ENCODE measurements around the gene TMEM184A.

TMEM184A gene

GRCh38 chr7:1514407-1514806 lies 41.6 kb downstream of the TMEM184A start:
- no peaks in the 10 kb centered on the region for H3K27me3 ChIP-seq (ENCODE audit: control insufficient read depth, insufficient read depth, low read length)
- H3K4me1 ChIP-seq (ENCODE audit: control insufficient read depth, insufficient read depth, low read length) = no peaks in the 10 kb centered on the region
- H3K9me3 ChIP-seq (ENCODE audit: control insufficient read depth, insufficient read depth, low read depth, low read length) = peaks cover 5% of the 10 kb centered on the region; the same call in 1 of the 2 replicates
- no peaks in the 10 kb centered on the region for H3K36me3 ChIP-seq (ENCODE audit: control insufficient read depth, insufficient read depth, low read length)
- no peak overlapping the region for H3K9ac ChIP-seq (ENCODE audit: low read length)
- no peak overlapping the region for H3K27ac ChIP-seq (ENCODE audit: low read depth, low read length)
- H3K4me3 ChIP-seq (ENCODE audit: low read depth, low read length) = no peak overlapping the region

- Histone ChIP-seq H3K27me3 (ENCODE audit: control insufficient read depth, insufficient read depth, low read length) (no peaks in the 10 kb centered on the region), H3K4me3 (ENCODE audit: low read depth, low read length) (no peak overlapping the region), H3K4me1 (ENCODE audit: control insufficient read depth, insufficient read depth, low read length) (no peaks in the 10 kb centered on the region), H3K9me3 (ENCODE audit: control insufficient read depth, insufficient read depth, low read depth, low read length) (peaks cover under 1% of the 10 kb centered on the region; the same call in 1 of the 2 replicates), H3K9ac (ENCODE audit: low read length) (no peak overlapping the region), H3K27ac (ENCODE audit: low read depth, low read length) (no peak overlapping the region), H3K36me3 (ENCODE audit: control insufficient read depth, insufficient read depth, low read length) (no peaks in the 10 kb centered on the region)
These were observed 42.3 kb downstream of the TMEM184A start for GRCh38 chr7:1513657-1514095.

- H3K27ac ChIP-seq (ENCODE audit: low read depth, low read length) = no peak overlapping the region
- H3K4me3 ChIP-seq (ENCODE audit: low read depth, low read length) = no peak overlapping the region
- H3K4me1 ChIP-seq (ENCODE audit: control insufficient read depth, insufficient read depth, low read length) = no peaks in the 10 kb centered on the region
- no peak overlapping the region for H3K9ac ChIP-seq (ENCODE audit: low read length)
- H3K9me3 ChIP-seq (ENCODE audit: control insufficient read depth, insufficient read depth, low read depth, low read length) = no peaks in the 10 kb centered on the region
- H3K36me3 ChIP-seq (ENCODE audit: control insufficient read depth, insufficient read depth, low read length) = no peaks in the 10 kb centered on the region
- no peaks in the 10 kb centered on the region for H3K27me3 ChIP-seq (ENCODE audit: control insufficient read depth, insufficient read depth, low read length)
These were observed 43.0 kb downstream of the TMEM184A start for GRCh38 chr7:1512781-1513656.

- no peaks in the 10 kb centered on the region for H3K4me1 ChIP-seq (ENCODE audit: control insufficient read depth, insufficient read depth, low read length)
- H3K9ac ChIP-seq (ENCODE audit: low read length) = no peak overlapping the region
- no peaks in the 10 kb centered on the region for H3K27me3 ChIP-seq (ENCODE audit: control insufficient read depth, insufficient read depth, low read length)
- H3K36me3 ChIP-seq (ENCODE audit: control insufficient read depth, insufficient read depth, low read length) = no peaks in the 10 kb centered on the region
- H3K4me3 ChIP-seq (ENCODE audit: low read depth, low read length) = no peak overlapping the region
- no peak overlapping the region for H3K27ac ChIP-seq (ENCODE audit: low read depth, low read length)
- no peaks in the 10 kb centered on the region for H3K9me3 ChIP-seq (ENCODE audit: control insufficient read depth, insufficient read depth, low read depth, low read length)
These were observed 44.3 kb downstream of the TMEM184A start for GRCh38 chr7:1511444-1512422.

- Histone ChIP-seq H3K4me1 (ENCODE audit: control insufficient read depth, insufficient read depth, low read length) (peaks cover 4% of the 10 kb centered on the region; the same call in 1 of the 2 replicates), H3K27ac (ENCODE audit: low read depth, low read length) (no peak overlapping the region), H3K36me3 (ENCODE audit: control insufficient read depth, insufficient read depth, low read length) (no peaks in the 10 kb centered on the region), H3K9ac (ENCODE audit: low read length) (no peak overlapping the region), H3K27me3 (ENCODE audit: control insufficient read depth, insufficient read depth, low read length) (no peaks in the 10 kb centered on the region), H3K9me3 (ENCODE audit: control insufficient read depth, insufficient read depth, low read depth, low read length) (no peaks in the 10 kb centered on the region), H3K4me3 (ENCODE audit: low read depth, low read length) (no peak overlapping the region)
These were observed 45.2 kb downstream of the TMEM184A start for GRCh38 chr7:1510780-1511154.

- H3K4me1 ChIP-seq (ENCODE audit: control insufficient read depth, insufficient read depth, low read length) = peaks cover 6% of the 10 kb centered on the region; the same call in 1 of the 2 replicates
- H3K27ac ChIP-seq (ENCODE audit: low read depth, low read length) = no peak overlapping the region
- no peak overlapping the region for H3K4me3 ChIP-seq (ENCODE audit: low read depth, low read length)
- no peak overlapping the region for H3K9ac ChIP-seq (ENCODE audit: low read length)
- H3K27me3 ChIP-seq (ENCODE audit: control insufficient read depth, insufficient read depth, low read length) = no peaks in the 10 kb centered on the region
- no peaks in the 10 kb centered on the region for H3K9me3 ChIP-seq (ENCODE audit: control insufficient read depth, insufficient read depth, low read depth, low read length)
- H3K36me3 ChIP-seq (ENCODE audit: control insufficient read depth, insufficient read depth, low read length) = no peaks in the 10 kb centered on the region
These were observed 46.8 kb downstream of the TMEM184A start for GRCh38 chr7:1509226-1509625.

GRCh38 chr7:1508277-1508758 lies 47.7 kb downstream of the TMEM184A start:
- Histone ChIP-seq H3K4me3 (ENCODE audit: low read depth, low read length) (no peak overlapping the region), H3K9me3 (ENCODE audit: control insufficient read depth, insufficient read depth, low read depth, low read length) (no peaks in the 10 kb centered on the region), H3K4me1 (ENCODE audit: control insufficient read depth, insufficient read depth, low read length) (peaks cover 6% of the 10 kb centered on the region; the same call in 1 of the 2 replicates), H3K36me3 (ENCODE audit: control insufficient read depth, insufficient read depth, low read length) (no peaks in the 10 kb centered on the region), H3K27me3 (ENCODE audit: control insufficient read depth, insufficient read depth, low read length) (no peaks in the 10 kb centered on the region), H3K27ac (ENCODE audit: low read depth, low read length) (no peak overlapping the region), H3K9ac (ENCODE audit: low read length) (no peak overlapping the region)

- peaks cover 6% of the 10 kb centered on the region; the same call in 1 of the 2 replicates for H3K4me1 ChIP-seq (ENCODE audit: control insufficient read depth, insufficient read depth, low read length)
These were observed 50.1 kb downstream of the TMEM184A start for GRCh38 chr7:1505731-1506550.

GRCh38 chr7:1503816-1504775 lies 51.9 kb downstream of the TMEM184A start, which contains the start of gene INTS1:
INTS1 (minus strand) TSS chr7:1504389; CDS start chr7:1503960, 429 bp downstream.
- Histone ChIP-seq H3K4me3 (ENCODE audit: low read depth, low read length) (peak within 1 kb of the TSS; percentile 98), H3K9ac (ENCODE audit: low read length) (peak within 1 kb of the TSS; percentile 90), H3K27me3 (ENCODE audit: control insufficient read depth, insufficient read depth, low read length) (no peaks in the 10 kb centered on the region), H3K4me1 (ENCODE audit: control insufficient read depth, insufficient read depth, low read length) (peaks cover 6% of the 10 kb centered on the region; the same call in 1 of the 2 replicates), H3K27ac (ENCODE audit: low read depth, low read length) (peak within 1 kb of the TSS; percentile 77; the same call in 1 of the 2 replicates), H3K9me3 (ENCODE audit: control insufficient read depth, insufficient read depth, low read depth, low read length) (no peaks in the 10 kb centered on the region), H3K36me3 (ENCODE audit: control insufficient read depth, insufficient read depth, low read length) (peaks cover 35% of the 10 kb centered on the region)

More at GRCh38 chr7:1505731-1506550, 50.1 kb downstream of the TMEM184A start:
- H3K27ac ChIP-seq (ENCODE audit: low read depth, low read length) = no peak overlapping the region
- peaks cover 18% of the 10 kb centered on the region for H3K36me3 ChIP-seq (ENCODE audit: control insufficient read depth, insufficient read depth, low read length)
- no peaks in the 10 kb centered on the region for H3K9me3 ChIP-seq (ENCODE audit: control insufficient read depth, insufficient read depth, low read depth, low read length)
- peak overlapping the region; percentile 26 for H3K9ac ChIP-seq (ENCODE audit: low read length)
- H3K4me3 ChIP-seq (ENCODE audit: low read depth, low read length) = no peak overlapping the region
- no peaks in the 10 kb centered on the region for H3K27me3 ChIP-seq (ENCODE audit: control insufficient read depth, insufficient read depth, low read length)

All from HUES6 (cell line).